Endodermal cell (in vitro differentiated cells): ENCODE results near the gene RIPK1. TPM values are rescaled to one million over a fixed set of nuclear protein-coding genes. Genes with fewer than 3 reads are reported as not detected.
A peak's percentile ranks its signal among the peaks of the same experiment; 100 is the strongest.
"Not testable (repeated sequence)": the region's sequence is repeated elsewhere in the genome, so short reads cannot be mapped to it uniquely, and the experiment has no call there.

Experiments
- DNase-seq: peaks from one replicate; pipeline ENCODE4 v3.0.0-alpha.2; 2017
- H3K27ac ChIP-seq: 2 replicates; pipeline ENCODE4 v1.5.1; 2013; ENCODE audit warnings: mild to moderate bottlenecking, low read depth, low read length, moderate library complexity
- H3K27me3 ChIP-seq: 2 replicates; pipeline ENCODE4 v1.6.1; 2013; ENCODE audit warnings: mild to moderate bottlenecking, low read length, moderate library complexity; ENCODE audit not compliant: insufficient read depth, control insufficient read depth, poor library complexity, severe bottlenecking
- H3K36me3 ChIP-seq: 2 replicates; pipeline ENCODE4 v1.7.0; 2013; ENCODE audit warnings: mild to moderate bottlenecking, low read length, moderate library complexity; ENCODE audit not compliant: control insufficient read depth, insufficient read depth
- H3K4me1 ChIP-seq: one replicate; pipeline ENCODE4 v1.7.0; 2013; ENCODE audit warnings: low read length; ENCODE audit not compliant: control insufficient read depth, insufficient read depth
- H3K4me3 ChIP-seq: 2 replicates; pipeline ENCODE4 v1.5.1; 2013; ENCODE audit warnings: mild to moderate bottlenecking, low read length, moderate library complexity
- H3K9ac ChIP-seq: 2 replicates; pipeline ENCODE4 v1.6.1; 2013; ENCODE audit warnings: mild to moderate bottlenecking, low read length, moderate library complexity; ENCODE audit not compliant: poor library complexity, severe bottlenecking; ENCODE audit errors: extremely low read depth
- H3K9me3 ChIP-seq: 2 replicates; pipeline ENCODE4 v1.6.1; 2013; ENCODE audit warnings: mild to moderate bottlenecking, low read length, moderate library complexity; ENCODE audit not compliant: control insufficient read depth
- H3K27ac Mint-ChIP-seq: 2 replicates; pipeline ENCODE4 v1.8.0; 2020; ENCODE audit warnings: mixed read lengths
- H3K27me3 Mint-ChIP-seq: 2 replicates; pipeline ENCODE4 v1.8.0; 2021; ENCODE audit warnings: mild to moderate bottlenecking, mixed read lengths; ENCODE audit not compliant: insufficient read depth
- H3K36me3 Mint-ChIP-seq: 2 replicates; pipeline ENCODE4 v1.8.0; 2020; ENCODE audit warnings: low read depth, mixed read lengths
- H3K4me1 Mint-ChIP-seq: 2 replicates; pipeline ENCODE4 v1.8.0; 2020; ENCODE audit warnings: mixed read lengths
- H3K4me3 Mint-ChIP-seq: 2 replicates; pipeline ENCODE4 v1.8.0; 2020; ENCODE audit warnings: mild to moderate bottlenecking, moderate library complexity, mixed read lengths
- H3K9me3 Mint-ChIP-seq: 2 replicates; pipeline ENCODE4 v1.8.0; 2020; ENCODE audit warnings: mild to moderate bottlenecking, mixed read lengths
- CTCF ChIP-seq: fragments of 200-600 bp; sonication (generic); conservative IDR thresholded peaks from 2 replicates; pipeline ENCODE4 v1.5.0; 2021; ENCODE audit warnings: antibody characterized with exemption, mild to moderate bottlenecking
- WGBS, 2 experiments: methylation state at CpG; one replicate each; pipeline versions ENCODE4 v1.1.5 to v1.1.7; 2013; ENCODE audit warnings: missing lambda C conversion rate in 2 of 2, mixed read lengths in 1 of 2; ENCODE audit not compliant: insufficient coverage in 1 of 2, insufficient read length in 1 of 2; 5-methylcytosine and 5-hydroxymethylcytosine counted together
- long read RNA-seq, 4 experiments: library from polyadenylated mRNA in 2 of 4; library from RNA in 1 of 4; library from capped mRNA in 1 of 4; stranded (forward) in 3 of 4; unstranded in 1 of 4; transcript quantifications; one replicate each; pipeline ENCODE4 v2.0.0, GENCODE V29; 2020 to 2021; ENCODE audit warnings: inconsistent platforms in 1 of 4
- polyA plus RNA-seq, 2 experiments: library from polyadenylated mRNA; stranded (reverse); fragments of 50-300 nt; gene quantifications; one replicate each; pipeline ENCODE4 v1.2.3, GENCODE V29; 2013
- total RNA-seq, 2 donors: library from RNA; stranded (reverse); fragmentation: NEBNext Ultra II Directional in 1 of 2; extraction: Animal tissue kit (Norgen Biotek cat#: 25700) in 1 of 2; gene quantifications; 2 replicates in 1 of 2; 3 replicates in 1 of 2; pipeline ENCODE4 v1.2.1, GENCODE V29; 2021

Gene RIPK1
- 10 to 100 TPM; 10.2 to 18.7 TPM for total RNA-seq
- polyA plus RNA-seq (2013, experiment 1 of 2): 10.6 TPM
- 10.9 TPM for polyA plus RNA-seq (2013, experiment 2 of 2)
- long read RNA-seq, experiment 1, full-length matches to known transcripts: 3 of 13 reads
- long read RNA-seq, experiment 1, partial matches to known transcripts: 6 of 13 reads
- long read RNA-seq, experiment 1, other reads (novel, unspliced or antisense): 4 of 13 reads
- long read RNA-seq, experiment 2, full-length matches to known transcripts: 11 of 56 reads
- long read RNA-seq, experiment 2, partial matches to known transcripts: 6 of 56 reads
- long read RNA-seq, experiment 2, other reads (novel, unspliced or antisense): 39 of 56 reads
- long read RNA-seq, experiment 3, full-length matches to known transcripts: 8 of 12 reads
- long read RNA-seq, experiment 3, partial matches to known transcripts: 1 of 12 reads
- long read RNA-seq, experiment 3, other reads (novel, unspliced or antisense): 3 of 12 reads
- long read RNA-seq, experiment 4, partial matches to known transcripts: 1 of 5 reads
- long read RNA-seq, experiment 4, other reads (novel, unspliced or antisense): 4 of 5 reads

- Mint-ChIP-seq H3K4me3 (peak within 1 kb of the TSS; percentile 82), H3K4me1 (peaks cover 10% of the 10 kb centered on the region), H3K36me3 (peaks cover 23% of the 10 kb centered on the region), H3K27me3 (peaks cover 26% of the 10 kb centered on the region), H3K27ac (peak within 1 kb of the TSS; percentile 93), H3K9me3 (peaks cover 34% of the 10 kb centered on the region)
- peaks cover 9% of the 10 kb centered on the region for H3K9me3 ChIP-seq
- TF ChIP-seq CTCF: peak; percentile 51
- peak within 1 kb of the TSS; percentile 86 for H3K27ac ChIP-seq
- peak within 1 kb of the TSS; percentile 69 for H3K9ac ChIP-seq
- DNase-seq: peak; percentile 94
- H3K4me3 ChIP-seq: peak within 1 kb of the TSS; percentile 96
- H3K4me1 ChIP-seq: no peaks in the 10 kb centered on the region
- WGBS, 2 experiments: 0 to 1% methylated on average over 26 to 112 of the region's 112 CpGs
- peaks cover 5% of the 10 kb centered on the region for H3K36me3 ChIP-seq
- H3K27me3 ChIP-seq: no peaks in the 10 kb centered on the region
Measured at GRCh38 chr6:3068329-3069214, at the start of gene RIPK1. Gene RIPK1, plus strand, starts transcription at chr6:3068494. Its CDS starts 8,330 bp downstream, at chr6:3076824.

DNA sequence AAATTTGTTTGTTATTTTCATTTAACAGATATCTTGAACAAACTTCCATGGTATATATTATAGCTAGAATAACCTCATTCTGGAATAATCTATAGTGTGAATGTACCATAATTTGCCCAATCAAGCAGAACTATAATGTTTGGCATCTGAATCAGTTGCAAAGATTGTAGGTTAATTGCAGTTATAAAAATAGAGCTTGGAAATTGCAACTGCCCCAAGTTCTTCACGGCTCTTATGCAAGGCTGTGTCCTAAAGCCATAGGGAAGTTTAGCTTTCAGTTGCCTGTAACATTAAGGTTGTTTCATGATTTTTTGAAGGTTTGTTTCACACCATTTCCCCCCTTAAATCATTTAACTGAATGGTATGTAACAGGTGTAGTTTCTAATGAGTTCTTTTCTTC is 49.2 kb upstream of the RIPK1 start:
- H3K9me3 Mint-ChIP-seq: peaks cover 5% of the 10 kb centered on the region
- H3K36me3 ChIP-seq: peaks cover 21% of the 10 kb centered on the region
- no peaks in the 10 kb centered on the region for H3K27me3 Mint-ChIP-seq
- no peak for DNase-seq
- H3K27ac ChIP-seq: no peak overlapping the region
- no peaks in the 10 kb centered on the region for H3K4me1 ChIP-seq
- peaks cover 11% of the 10 kb centered on the region for H3K9me3 ChIP-seq
- H3K4me1 Mint-ChIP-seq: peaks cover 12% of the 10 kb centered on the region
- WGBS, 2 experiments: 91 to 100% methylated on average over 1 of the region's 1 CpG
- H3K4me3 ChIP-seq: no peak overlapping the region
- peaks cover 60% of the 10 kb centered on the region for H3K36me3 Mint-ChIP-seq
- H3K9ac ChIP-seq: no peak overlapping the region
- no peaks in the 10 kb centered on the region for H3K27me3 ChIP-seq
- no peak for TF ChIP-seq CTCF
- H3K4me3 Mint-ChIP-seq: no peak overlapping the region
- H3K27ac Mint-ChIP-seq: no peak overlapping the region

- Histone ChIP-seq H3K9me3 (peaks cover 11% of the 10 kb centered on the region), H3K27me3 (no peaks in the 10 kb centered on the region), H3K4me3 (no peak overlapping the region), H3K9ac (no peak overlapping the region), H3K27ac (no peak overlapping the region), H3K4me1 (no peaks in the 10 kb centered on the region), H3K36me3 (peaks cover 13% of the 10 kb centered on the region)
- Mint-ChIP-seq H3K27me3 (no peaks in the 10 kb centered on the region), H3K36me3 (peaks cover 53% of the 10 kb centered on the region), H3K4me3 (no peak overlapping the region), H3K4me1 (peaks cover 12% of the 10 kb centered on the region), H3K9me3 (peaks cover 5% of the 10 kb centered on the region), H3K27ac (no peak overlapping the region)
- WGBS, 2 experiments: 85 to 98% methylated on average over 2 to 6 of the region's 6 CpGs
- DNase-seq: no peak
- TF ChIP-seq CTCF: no peak
Measured at GRCh38 chr6:3019749-3020320, 48.5 kb upstream of the RIPK1 start.

GRCh38 chr6:3020976-3021598 is 47.2 kb upstream of the RIPK1 start:
- not testable (repeated sequence) for H3K27me3 ChIP-seq, H3K4me1 ChIP-seq, H3K27me3 Mint-ChIP-seq, H3K27ac ChIP-seq, DNase-seq, H3K9ac ChIP-seq, H3K9me3 Mint-ChIP-seq, H3K27ac Mint-ChIP-seq, H3K4me3 Mint-ChIP-seq, H3K4me3 ChIP-seq
- Histone ChIP-seq H3K36me3 (peaks cover 12% of the 10 kb centered on the region), H3K9me3 (peaks cover 11% of the 10 kb centered on the region)
- Mint-ChIP-seq H3K4me1 (peaks cover 12% of the 10 kb centered on the region), H3K36me3 (peaks cover 44% of the 10 kb centered on the region)
- 92 to 100% methylated on average over 1 of the region's 2 CpGs for WGBS, 2 experiments
